ENCODE measurements around the gene ATP7A.
"Not testable (repeated sequence)": the region's sequence is repeated elsewhere in the genome, so short reads cannot be mapped to it uniquely, and the experiment has no call there.

ATP7A gene

GRCh38 chrX:77910108-77910840, at the start of gene ATP7A:
Gene ATP7A (plus strand): TSS chrX:77910693. CDS start chrX:77971642, 60,949 bp downstream.
- DNase-seq (peak; percentile 89), ATAC-seq (peak; percentile 96)

- ATAC-seq (no peak), DNase-seq (no peak)
Measured at GRCh38 chrX:77875372-77875771, 35.1 kb upstream of the ATP7A start.

- ATAC-seq, DNase-seq: not testable (repeated sequence)
Measured at GRCh38 chrX:77881418-77881817, 29.1 kb upstream of the ATP7A start.

GRCh38 chrX:77892887-77893286, 17.6 kb upstream of the ATP7A start:
- DNase-seq (no peak), ATAC-seq (no peak)

- ATAC-seq: no peak
- no peak for DNase-seq
Measured at GRCh38 chrX:77893713-77894112, 16.8 kb upstream of the ATP7A start.

GRCh38 chrX:77894921-77895886, 15.3 kb upstream of the ATP7A start, which contains the start of gene MAGT1:
Gene MAGT1 (minus strand): TSS chrX:77895435. CDS start chrX:77895410, 25 bp downstream.
- peak; percentile 95 for ATAC-seq

DNA sequence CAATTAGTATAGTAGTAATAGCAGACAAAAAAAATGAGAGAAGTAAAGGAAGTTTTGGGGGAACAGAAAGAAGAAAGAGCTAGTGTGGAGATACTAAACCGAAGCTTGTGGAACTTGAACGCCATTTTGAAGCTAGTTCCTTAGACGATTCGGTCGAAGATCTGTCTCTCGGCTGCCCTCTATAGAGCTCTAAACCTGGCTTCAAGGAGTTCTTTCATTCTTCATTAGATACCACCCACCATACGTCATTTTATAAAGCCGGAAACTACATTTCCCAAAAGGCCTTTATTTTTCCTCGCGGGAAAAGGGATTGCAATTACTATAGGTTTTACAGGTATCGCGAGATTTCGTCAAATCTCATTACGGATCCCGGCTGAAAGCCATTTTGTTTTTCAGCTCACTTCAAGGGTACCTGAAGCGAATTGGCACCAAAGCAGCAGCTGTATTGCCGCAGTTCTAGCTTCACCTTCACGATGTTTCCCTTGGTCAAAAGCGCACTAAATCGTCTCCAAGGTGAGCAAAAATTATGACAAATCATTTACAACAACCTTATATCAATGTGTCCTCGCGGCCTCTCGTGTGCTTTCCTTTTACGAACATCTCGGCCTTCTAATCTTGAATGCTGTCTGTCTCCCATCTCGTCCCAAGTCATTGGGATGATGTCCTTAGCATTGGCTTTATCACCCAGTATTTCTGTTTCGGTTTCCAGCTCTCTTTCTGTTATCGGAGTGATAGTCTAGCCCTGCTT, 11.2 kb upstream of the ATP7A start, which contains the start of gene COX7B:
TSS of gene COX7B (plus strand) at position 388 of the 748 bp plus-strand sequence. CDS start at position 474, 86 bp downstream.
- DNase-seq: peak; percentile 44
- ATAC-seq: peak; percentile 65

More at GRCh38 chrX:77894921-77895886, 15.3 kb upstream of the ATP7A start, which contains the start of gene MAGT1:
- peak; percentile 85 for DNase-seq

- DNase-seq (no peak), ATAC-seq (no peak)
Measured at GRCh38 chrX:77900688-77901087, 9.8 kb upstream of the ATP7A start.

GRCh38 chrX:77901506-77901905, 9.0 kb upstream of the ATP7A start:
- no peak for DNase-seq

GRCh38 chrX:77917294-77917933, 6.9 kb downstream of the ATP7A start:
- ATAC-seq: no peak
- no peak for DNase-seq

More at GRCh38 chrX:77901506-77901905, 9.0 kb upstream of the ATP7A start:
- ATAC-seq: no peak

- no peak for DNase-seq
- no peak for ATAC-seq
Measured at GRCh38 chrX:77918568-77918967, 8.1 kb downstream of the ATP7A start.

DNA sequence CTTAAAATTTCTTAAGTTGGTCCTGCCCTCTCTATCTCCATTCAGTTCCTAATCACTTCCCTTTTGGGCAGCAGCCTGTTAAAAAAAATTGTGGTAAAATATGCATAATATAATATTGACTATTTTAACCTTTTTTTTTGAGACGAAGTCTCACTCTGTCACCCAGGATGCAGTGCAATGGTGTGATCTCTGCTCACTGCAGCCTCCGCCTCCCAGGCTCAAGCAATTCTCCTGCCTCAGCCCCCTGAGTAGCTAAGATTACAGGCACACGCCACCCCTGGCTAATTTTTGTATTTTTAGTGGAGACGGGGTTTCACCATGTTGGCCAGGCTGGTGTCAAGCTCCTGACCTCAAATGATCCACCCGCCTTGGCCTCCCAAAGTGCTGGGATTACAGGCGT, 8.9 kb downstream of the ATP7A start:
- DNase-seq, ATAC-seq: not testable (repeated sequence)

- no peak for DNase-seq
- ATAC-seq: no peak
Measured at GRCh38 chrX:77922787-77923186, 12.3 kb downstream of the ATP7A start.

GRCh38 chrX:77924320-77924859, 13.9 kb downstream of the ATP7A start:
- ATAC-seq: no peak

DNA sequence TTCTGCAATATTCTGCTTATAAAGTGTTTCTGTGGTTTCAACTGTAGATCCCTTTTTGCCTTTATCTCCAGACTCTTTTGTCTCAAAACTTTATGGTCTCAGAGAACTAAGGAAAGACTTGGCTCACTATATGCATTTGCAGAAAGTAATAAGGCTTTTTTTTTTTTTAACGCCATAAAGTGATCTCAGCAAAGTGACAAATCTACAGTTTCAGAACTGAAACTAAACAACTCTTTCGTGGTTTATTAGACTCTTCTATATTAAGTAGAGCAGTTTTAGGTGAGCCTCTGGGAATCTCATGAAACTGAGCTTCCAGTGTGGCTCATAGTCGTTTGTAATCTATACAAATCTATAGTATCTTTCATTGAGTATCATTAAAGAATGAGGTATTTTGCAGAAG, 15.3 kb downstream of the ATP7A start:
- no peak for ATAC-seq

More at GRCh38 chrX:77924320-77924859, 13.9 kb downstream of the ATP7A start:
- DNase-seq: no peak

DNA sequence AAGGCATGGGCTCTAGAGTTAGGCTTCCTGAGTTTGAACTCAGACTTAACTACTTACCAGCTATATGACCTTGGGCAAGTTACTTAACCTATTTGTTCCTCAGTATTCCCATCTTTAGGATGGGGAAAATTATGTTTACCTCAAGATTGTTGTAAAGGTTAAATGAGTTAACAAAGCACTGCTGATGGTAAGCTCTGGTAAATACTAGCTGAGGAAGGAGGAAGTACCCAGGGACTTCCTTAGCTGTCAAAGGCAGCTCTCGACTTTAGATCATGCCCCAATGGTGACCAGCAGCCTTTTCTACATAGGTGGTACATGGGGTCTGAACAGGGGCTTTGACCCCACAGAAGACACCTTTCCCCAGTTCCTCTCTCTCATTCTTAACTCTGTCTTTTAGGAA, 20.1 kb downstream of the ATP7A start:
- no peak for DNase-seq
- ATAC-seq: no peak

More for the DNA sequence above, 15.3 kb downstream of the ATP7A start:
- DNase-seq: no peak

DNA sequence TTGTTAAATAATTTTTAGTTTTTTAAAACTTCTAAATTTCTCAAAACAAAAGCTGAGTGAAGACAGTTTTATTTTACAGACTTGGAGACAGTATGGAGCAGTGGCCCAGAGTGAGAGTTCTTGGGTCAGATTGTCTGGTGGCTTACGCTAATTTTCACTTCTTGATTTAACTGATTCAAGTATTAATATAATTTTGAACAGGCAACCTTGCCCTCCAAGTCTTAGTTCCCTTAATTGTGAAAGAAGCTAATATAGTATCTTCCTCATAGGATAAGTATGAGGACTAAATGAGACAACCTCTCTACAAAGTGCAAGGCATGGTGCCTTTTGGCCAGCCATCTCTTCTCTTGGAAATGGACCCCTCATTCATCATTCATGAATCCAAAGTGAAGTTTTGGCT, 25.4 kb downstream of the ATP7A start:
- no peak for DNase-seq

DNA sequence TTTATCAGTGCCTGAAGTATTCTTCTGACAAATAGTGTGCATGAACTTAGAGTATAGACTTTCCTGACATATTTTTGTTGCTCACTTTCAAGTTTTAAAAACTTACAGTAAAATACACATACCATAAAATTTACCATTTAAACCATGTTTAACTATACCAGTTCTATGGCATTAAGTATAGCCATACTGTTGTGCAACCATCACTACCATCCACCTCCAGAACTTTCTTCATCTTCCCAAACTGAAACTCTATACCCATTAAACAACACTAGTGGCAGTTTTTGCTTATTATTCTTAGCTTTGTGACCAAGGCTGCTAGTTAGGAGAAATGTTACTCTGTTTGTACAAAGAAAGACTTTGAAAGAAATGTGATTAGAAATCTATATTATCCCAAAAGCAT, 25.8 kb downstream of the ATP7A start:
- no peak for DNase-seq
- no peak for ATAC-seq

More for the DNA sequence above, 25.4 kb downstream of the ATP7A start:
- ATAC-seq: no peak

DNA sequence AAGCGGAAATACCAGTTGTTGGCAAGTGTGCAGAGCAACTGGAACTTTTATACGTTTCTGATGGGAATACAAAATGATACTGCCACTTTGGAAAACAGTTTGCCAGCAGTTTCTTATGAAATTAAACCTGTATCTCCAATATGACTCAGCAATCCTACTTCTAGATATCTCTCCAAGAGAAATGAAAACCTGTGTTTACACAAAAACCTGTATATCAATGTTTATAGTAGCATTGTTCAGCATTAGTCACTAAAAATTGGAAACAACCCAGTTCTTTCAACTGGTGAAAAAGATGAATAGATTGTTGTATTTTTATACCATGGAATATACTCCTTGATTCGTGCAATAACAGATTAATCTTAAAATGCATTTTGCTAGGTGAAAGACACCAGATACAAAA, 26.8 kb downstream of the ATP7A start:
- DNase-seq (no peak), ATAC-seq (no peak)

DNA sequence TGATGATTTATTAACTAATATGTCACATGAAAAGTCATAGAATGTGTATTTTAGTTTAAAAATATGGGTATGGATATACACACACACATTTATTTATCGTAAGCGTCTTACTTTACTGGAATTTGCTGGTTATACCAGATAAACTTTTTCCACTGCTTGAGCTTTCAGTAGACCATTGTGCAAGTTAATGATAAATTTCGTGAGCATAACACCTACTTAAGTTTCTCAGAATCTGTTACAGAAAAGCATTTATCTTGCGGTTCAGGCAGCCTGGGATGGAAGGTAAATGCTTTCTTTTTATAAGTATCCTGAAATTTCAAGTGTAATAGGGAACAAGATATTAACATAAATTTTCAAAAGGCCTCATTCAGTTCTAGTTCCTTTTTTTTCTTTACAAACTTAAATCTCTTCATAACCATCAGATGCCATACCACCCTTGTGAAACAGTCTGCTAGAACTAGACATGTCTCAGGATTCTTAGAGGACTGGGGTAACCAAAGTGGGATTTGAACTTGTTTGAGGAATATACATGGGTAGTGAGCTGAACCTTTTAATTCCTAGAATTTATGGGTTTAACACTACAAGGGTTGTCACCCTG, 27.7 kb downstream of the ATP7A start:
- ATAC-seq: no peak
- no peak for DNase-seq

DNA sequence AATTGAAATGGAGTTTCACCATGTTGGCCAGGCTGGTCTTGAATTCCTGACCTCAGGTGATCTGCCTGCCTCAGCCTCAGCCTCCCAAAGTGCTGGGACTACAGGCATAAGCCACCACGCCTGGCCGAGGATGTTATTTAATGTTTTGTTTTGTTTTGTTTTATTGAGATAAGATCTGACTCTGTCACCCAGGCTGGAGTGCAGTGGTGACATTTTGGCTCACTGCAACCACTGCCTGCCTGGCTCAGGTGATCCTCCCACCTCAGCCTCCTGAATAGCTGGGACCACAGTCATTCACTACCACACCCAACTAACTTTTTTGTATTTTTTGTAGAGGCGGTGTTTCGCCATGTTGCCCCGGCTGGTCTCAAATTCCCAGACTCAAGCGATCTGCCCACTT, 34.5 kb downstream of the ATP7A start:
- DNase-seq, ATAC-seq: not testable (repeated sequence)
